Stimulated activated CD4-positive, alpha-beta T cell treated with anti-CD3 and anti-CD28 coated beads, Interleukin-4, amount 100 ng/mL, for 24 hours (primary cell): ENCODE results near the gene ATXN2.
"Not testable (repeated sequence)": the region's sequence is repeated elsewhere in the genome, so short reads cannot be mapped to it uniquely, and the experiment has no call there.

Experiments
- DNase-seq: peaks from one replicate; pipeline ENCODE4 v3.0.0-alpha.2; 2020

ATXN2 gene

DNA sequence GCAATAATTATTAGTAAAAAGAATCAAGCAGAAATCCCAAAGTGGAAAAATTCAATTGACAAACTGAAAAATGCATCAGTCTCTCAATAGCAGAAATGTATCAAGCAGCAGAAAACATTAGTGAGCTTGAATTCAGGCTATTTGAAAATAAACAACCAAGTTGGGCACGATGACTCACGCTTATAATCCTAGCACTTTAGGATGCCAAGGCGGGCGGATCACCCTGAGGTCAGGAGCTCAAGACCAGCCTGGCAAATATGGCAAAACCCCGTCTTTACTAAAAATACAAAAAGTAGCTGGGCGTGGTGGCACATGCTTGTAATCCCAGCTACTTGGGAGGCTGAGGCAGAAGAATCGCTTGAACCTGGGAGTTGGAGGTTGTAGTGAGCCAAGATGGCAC is 106.1 kb downstream of the ATXN2 start:
- DNase-seq, result not testable (repeated sequence)

DNA sequence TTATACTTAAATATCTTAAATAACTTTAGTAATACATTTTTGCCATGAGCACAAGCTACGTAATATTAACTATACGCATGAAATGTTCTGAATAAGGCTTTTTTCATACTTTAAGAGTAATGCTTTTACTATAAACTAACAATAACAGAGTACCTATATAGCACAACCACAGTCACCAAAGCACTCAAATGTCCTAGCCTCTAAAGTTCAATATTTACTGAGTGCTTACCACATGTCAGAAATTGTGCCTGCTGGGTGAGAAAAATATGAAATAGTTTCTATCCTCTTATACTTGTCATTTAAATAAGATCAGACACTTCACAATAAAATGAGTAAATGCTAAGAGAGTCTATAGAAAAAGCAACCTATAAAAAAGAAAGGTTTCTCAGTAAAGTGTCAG is 110.3 kb downstream of the ATXN2 start:
- DNase-seq, result no peak

DNA sequence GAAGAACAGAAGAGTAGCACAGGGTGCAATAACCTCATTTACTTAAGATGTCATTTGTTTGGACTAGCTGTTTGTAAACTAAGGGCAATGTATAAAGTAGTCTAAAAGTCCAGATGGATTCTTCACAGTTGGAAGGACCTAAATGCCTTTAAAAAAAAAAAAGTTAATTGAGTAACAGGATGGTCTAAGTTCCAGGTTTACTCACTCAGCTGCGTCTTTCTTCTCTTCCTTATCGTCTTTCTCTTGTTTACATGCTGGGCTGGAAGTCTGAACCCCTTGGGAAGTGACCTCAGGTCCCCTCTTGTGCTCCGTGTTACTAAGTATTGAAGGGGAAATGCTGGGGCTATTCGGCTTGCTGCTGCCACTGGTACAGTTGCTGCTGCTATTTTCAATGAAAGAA is 110.8 kb downstream of the ATXN2 start:
- no peak for DNase-seq

DNA sequence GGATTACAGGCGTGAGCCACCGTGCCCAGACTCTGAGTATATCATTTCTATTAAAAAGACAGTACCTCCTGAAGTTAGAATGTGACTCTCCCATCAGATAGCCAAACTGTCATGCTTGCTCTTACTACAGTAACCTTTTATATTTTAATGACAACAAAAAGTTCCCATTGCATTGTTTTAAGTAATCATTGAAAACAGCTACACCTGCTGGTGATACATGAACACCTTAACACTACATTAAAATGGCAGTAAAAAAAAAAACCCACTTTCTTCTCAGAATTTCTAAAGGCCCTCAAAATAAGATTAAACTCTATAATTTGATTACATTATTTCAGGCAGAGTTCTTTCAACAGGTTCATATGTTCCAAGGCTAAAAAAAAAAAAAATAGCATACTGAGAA is 116.7 kb downstream of the ATXN2 start:
- no peak for DNase-seq

DNA sequence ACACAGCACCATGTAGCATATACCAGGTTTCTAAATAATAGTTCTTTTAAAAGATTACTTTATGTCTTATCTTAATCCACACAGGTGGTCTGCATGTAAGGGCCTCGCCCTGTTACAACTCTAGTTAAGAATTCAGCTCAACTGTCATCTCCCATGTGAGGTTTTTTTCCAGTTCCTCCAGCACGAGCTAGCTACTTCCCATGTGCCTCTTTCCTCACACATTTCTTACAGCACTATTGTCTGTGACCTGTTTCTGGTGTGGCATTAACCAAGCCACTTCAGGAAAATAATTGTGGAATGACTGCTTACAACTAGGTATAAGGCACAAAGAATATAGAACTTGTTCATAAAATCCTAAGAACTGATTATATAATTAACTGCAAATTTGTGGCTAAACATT is 127.9 kb downstream of the ATXN2 start:
- no peak for DNase-seq

DNA sequence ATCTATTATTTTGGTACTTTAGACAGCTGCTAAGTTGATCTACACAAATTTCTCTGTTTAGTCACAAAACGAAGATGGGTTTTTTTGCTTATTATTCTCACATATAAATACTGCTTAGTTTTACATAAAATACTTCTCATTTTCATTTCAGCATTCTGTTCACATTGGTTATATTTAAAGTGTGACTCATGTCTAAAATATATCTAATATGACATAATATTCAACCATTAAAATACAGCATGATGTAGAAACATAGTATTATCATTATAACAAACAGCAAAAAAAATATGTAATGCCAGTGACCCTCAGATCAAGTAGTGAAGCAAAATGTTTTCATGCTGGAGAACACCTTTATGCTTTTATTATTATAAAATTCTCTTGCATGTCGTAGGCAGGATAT is 129.7 kb downstream of the ATXN2 start:
- no peak for DNase-seq

DNA sequence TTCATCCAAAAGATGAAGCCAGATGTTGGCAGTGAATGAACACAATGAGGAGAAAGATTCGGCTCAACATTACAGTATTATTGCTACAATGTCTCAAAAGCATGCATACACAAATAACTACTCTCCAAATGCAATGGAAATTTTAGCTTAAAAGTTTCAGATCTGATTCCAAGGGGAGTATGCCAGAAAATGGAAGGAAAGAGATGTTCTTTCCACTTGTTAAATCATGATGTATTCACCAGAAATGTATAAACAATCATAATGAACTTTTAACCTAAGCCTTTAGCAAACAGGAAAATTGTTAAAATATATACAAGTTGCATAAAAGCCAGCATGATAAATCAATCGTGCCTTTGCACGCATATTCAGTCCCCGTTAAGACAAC is 131.3 kb downstream of the ATXN2 start:
- DNase-seq, result no peak

DNA sequence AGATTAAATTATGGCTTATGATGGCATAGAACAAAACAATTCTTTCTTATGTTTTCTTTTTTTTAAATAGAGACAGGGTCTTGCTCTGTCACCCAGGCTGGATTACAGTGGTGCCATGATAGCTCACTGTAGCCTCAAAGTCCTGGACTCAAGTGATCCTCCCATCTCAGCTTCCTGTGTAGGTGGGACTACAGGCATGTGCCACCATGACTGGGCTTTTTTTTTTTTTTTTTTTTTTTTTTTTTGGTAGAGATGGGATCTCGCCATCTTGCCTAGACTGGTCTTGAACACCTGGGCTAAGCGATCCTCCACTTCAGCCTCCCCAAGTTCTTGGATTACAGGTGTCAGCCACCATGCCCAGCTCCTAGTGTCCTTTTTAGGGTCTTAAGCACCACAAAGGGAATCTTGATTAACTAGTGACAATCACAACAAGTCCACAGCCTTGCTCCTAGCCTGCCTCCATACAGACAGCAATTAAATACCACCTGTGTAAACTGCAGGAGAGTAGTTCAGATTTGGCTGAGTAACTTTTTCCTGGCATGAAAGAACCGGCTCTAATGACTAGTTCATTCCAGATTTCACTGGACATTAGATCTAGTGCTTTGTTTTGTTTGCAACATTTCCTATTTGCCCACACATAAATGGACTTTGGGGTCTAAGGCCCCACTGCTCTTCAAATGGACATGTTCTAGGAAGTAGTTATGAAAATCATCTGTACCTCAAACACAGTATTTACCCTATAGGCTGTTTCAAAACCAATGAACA is 131.8 kb downstream of the ATXN2 start:
- no peak for DNase-seq

DNA sequence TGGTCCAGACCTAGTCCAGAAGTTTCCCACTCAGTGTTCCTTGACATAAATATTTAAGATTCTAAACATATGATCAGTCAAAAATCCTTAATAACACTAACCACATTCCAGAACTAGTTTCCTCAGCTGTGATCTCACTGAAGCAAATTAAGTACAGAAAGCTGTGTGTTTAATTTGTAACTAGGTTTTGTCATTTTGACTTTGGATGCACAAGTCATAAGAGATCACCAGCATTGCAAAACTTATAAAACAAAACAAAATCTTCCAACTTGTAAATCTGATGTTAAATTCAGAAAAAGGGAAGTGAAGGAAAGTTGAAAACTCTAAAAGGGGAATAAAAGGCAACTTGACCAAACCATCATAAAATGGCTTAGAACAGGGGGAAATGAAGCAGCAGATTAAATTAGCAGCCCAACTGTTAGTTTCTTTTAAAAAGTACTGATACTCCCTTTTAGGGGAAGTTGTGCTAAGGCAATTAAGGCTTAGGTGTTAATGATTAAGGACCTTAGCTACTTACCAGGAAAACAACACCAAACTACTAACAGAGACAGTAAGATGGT is 136.8 kb downstream of the ATXN2 start:
- no peak for DNase-seq

DNA sequence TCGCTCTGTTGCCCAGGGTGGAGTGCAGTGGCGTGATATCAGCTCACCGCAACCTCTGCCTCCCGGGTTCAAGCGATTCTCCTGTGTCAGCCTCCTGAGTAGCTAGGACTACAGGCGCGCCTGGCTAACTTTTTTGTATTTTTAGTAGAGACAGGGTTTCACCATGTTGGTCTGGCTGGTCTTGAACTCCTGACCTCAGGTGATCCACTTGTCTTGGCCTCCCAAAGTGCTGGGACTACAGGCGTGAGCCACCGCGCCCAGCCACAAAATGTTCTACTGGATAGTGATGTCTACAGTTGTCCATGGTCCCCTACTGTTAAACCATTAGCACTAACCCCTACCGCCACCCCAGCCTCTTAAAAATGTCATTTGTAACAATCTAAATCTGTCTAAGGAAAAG is 139.0 kb downstream of the ATXN2 start:
- not testable (repeated sequence) for DNase-seq

DNA sequence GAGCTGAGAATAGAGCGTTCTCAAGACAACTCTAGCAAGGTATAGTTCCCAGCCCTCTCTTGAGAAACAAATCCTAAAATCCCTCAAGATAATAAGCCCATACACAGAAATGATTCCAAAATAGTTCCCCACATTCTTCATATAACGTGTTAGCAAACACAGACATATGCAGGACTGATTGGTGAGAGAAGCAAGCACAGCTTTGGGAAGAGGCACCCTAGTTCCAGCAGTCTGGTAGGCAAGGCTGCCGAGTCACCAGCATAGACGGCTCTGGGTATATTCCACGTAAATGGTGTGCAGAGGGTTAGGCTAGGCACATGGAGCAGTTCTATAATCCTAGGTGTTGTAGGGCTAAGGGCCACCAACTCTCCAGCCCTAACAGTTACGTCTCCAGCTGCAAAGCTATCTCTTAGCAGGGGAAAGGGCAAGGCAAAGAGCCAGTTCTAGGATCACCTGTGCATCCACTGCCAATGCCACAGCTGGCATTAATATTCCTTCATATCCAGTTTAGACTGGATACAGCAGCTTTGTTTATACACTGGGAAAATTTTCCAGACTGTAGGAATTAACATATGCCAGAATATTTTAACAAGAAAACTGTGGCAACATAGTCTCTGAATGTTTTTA is 140.5 kb downstream of the ATXN2 start:
- no peak for DNase-seq

DNA sequence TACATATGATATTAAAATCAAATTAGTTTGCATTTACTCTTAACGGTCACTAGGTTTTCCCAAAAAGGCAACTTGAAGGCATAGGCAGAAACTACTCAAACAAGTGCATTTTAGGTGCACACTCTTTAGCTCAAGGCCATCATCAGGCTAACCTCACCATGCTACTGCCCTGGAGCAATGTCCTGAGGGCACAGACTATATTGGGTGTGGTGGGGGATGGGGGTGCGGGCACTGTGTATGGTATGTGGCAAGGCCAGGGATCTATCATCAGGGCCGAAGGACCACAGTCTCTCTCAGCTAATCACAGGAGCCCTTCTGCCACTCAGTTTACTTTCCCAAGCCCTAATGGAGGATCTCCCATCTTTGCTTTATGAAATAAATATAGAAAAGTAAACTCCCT is 141.5 kb downstream of the ATXN2 start:
- no peak for DNase-seq

DNA sequence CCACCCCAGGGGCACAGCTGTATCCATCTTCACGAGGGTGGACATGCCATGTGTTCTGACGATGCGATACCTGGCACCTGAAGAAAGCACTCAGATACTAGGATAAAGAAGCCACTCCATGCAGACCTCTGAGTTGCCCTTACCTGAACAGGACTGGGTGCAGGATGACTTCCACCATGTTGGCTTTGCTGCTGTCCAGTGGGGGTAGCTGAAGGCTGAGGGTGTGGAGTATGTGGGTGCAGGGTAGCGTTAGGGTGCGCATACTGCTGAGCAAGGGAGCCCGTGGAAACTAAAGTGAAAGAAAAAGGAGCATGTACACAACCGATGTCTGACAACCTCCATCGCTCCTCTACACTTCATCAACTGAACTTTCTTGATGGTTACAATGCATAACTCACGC is 142.0 kb downstream of the ATXN2 start:
- DNase-seq, result no peak

DNA sequence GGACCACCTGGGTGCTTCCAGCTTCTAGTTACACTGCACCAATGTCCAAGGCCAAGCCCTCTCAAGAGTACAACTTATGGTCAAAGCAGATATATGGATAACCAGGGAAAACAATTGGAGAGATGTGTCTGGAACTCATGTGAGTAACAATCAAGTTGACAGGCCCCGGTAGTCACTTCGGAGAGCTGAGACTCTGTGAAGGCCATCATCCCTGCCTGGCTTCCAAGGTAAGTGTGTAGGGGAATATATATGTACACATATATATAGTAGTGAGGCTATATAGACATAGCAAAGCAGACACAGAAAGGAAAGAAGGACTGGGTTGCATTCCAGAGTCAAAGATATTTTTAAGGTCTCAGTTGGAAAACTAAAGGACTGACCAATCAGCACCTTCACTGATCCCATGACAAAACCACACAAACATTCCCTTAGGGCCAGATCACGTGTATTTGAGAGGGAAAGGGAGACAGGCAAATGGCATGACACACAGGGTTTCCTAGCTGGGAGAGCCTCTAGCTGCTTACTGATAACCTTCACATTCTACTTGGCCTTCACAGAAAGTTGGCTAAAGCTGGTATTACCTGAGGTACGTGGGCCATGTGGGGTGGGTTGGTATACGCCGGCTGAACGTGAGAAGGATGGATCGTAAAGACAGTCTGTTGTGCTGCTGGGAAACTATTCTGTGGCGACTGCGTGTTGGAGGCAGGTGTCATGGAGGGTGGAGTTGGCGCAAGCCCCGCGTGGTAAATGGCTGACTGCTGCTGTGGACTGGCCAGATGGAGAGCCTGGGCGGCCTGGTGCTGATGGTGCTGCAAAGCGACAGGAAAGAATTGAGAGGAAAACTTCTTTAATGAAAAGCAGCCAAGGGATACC is 143.4 kb downstream of the ATXN2 start:
- DNase-seq, result no peak

DNA sequence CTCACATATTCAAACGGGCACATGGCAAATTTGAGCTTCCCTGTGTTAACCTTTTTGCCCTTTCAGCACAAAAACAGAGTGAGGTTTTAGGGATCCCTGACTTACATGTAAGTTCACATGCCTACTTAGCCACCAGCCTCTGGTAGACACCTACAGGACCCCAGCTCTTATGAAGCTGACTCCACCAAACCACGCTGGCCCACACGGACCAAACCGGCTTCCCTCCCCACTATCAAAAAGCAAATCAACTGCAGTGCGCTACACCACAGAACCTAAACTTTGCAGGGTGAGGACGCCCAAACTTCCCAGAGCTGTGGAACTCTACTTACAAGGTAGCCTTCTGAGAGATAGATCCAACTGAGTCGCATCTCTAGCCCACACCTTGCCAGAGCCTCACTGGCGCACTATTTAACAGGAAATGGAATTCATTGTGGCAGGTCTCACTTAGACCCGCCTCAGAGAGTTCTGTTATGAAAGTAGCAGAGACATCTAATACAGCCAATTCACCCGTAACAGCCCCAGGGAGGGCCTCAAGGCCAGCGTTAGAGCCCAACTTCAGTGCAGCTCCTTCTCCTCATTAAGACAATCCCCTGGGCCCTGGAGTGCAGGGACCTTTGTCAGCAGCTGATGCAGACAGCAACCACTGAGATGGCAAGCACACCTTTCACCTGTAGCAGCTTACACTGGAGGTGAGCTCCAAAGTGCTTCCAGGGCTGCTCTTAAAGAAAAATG is 144.2 kb downstream of the ATXN2 start:
- no peak for DNase-seq

DNA sequence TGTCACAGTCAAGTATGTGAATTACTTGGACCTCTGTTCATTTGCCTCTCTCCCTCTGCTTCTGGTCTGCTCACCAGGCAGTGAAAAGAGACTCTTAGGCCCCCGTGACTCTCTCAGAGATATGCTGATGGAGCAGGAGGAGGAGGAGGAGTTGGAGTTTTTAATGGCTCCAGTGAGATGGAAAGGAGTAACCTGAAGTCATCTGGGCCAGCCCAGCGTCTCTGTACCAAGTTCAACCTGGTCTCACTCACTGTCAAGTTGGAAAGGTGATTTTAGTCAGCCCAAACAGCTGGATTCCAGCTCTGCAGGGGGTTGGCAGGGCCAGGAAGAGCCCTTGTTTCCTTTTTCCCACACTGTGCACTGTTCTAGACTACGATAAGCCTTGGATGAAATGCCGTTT is 144.8 kb downstream of the ATXN2 start:
- no peak for DNase-seq

DNA sequence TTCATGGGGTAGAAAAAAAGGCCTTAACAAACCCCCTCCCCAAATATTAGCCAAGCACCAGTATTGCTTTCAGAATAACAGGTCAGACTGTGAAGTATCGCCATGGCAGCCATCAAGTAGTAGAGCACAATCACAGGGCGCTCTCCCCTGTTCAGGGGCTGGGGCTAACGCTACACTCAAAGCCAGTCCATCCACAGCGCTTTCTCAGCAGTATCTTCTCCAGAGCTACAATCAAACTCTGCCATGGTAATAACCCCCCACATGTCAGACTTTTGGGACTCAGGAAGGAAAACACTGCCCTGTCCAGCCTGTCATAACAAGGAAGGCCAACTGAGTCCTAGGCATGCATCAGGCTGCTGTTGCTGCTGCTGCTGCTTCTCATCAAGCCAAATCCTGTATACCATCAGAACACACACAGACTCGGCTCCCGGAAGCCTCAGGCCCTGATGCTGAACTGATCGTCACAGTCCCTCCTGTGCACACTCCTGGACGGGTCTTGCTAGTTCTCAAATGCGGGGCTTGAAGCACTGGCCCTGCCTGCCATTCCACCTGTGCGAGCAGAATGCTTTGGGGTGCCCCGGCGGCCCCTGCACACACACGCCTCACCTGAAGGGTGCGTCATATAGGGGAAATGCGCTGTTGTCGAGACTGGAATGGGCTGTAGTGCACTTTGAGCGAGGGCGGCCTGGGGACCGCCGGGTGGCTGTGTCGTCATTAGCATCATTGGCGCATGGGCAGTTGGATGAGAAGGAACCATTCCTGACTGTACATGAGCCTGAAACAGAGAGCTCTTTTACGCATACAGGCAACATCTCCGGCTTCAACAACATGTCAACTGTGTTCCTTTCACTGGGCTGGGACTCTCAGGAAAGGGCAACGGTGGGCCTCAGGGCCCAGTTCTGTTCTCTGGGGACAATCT is 145.8 kb downstream of the ATXN2 start:
- DNase-seq, result peak; percentile 1

DNA sequence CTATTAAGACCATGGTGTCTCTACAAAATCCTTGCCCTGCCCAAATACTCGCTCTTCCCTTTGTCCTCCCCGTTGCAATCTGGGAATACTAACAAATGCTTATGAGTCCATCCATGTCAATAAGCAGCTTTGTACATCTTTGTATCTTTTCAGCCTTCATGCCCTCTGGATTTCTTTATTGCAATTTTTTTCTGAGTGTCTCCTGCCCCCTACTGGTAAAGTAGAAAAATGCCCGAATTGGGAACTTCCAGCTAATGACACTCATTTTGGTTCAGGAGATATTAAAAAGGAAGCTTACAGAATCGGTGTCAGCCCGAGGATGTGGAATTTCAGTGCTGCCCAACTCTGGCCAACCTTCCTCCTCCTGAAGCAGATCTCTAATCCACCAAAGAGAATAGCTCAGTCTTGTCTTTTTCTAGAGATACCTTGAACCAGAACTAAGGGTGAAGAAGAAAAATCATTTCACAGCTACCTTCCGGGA is 147.4 kb downstream of the ATXN2 start:
- DNase-seq, result peak; percentile 26

DNA sequence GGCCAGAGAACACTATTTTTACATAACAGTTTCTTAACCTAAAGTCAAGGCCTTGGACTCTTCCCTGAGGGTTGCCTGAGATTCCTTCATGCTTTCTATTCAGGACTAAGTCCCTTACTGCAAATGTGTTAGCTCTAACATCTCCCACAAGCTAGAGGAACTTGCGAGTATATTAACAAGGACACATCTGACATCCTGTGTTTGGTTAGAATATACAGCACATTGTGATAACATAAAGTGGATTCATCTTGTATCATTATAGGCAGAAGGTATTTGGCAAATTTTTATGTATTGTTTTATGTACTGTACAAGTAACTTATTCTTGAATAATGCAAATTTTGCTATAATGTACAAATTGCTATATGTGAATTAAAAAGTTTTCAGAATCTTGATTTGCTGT is 147.9 kb downstream of the ATXN2 start:
- DNase-seq, result peak; percentile 2

DNA sequence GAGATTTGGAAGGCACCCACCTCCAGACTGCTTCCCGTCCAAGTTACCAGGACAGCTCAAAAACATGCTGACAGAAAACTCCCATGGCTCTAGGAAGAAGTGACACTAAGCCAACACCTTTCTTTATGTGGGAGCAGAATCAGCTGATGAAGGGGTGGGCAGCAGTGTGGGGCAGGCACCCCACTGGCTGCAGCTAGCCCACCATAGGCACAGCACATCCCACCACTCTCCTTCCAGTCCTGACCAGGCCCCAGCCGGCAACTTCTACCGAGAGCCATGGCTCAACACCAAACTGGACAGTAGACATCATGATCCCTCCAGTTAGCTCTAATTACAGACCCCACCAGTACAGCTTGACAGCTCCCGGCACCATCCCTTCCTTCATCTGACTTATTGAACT is 148.4 kb downstream of the ATXN2 start:
- peak; percentile 1 for DNase-seq
